DND-41 (cell line): ENCODE data around the gene NKX6-1.

Source experiments
- ATAC-seq: fragments of 200-7000 bp; cut with Tn5 transposase; 3 replicates; pipeline ENCODE4 v1.9.1; 2021; ENCODE audit warnings: low read depth; ENCODE audit not compliant: insufficient read depth
- DNase-seq: peaks from one replicate; pipeline ENCODE4 v3.0.0-alpha.2; 2020
- H2AFZ ChIP-seq: 2 replicates; pipeline ENCODE4 v1.6.0; 2012; ENCODE audit warnings: low read depth, low read length
- H3K27ac ChIP-seq: 2 replicates; pipeline ENCODE4 v1.5.1; 2012; ENCODE audit warnings: low read length, inconsistent platforms
- H3K27me3 ChIP-seq: fragments of 200-600 bp; sonication (generic); 2 replicates; pipeline ENCODE4 v1.6.0; 2012; ENCODE audit warnings: low read length, mild to moderate bottlenecking, inconsistent platforms; ENCODE audit not compliant: insufficient read depth, poor library complexity
- H3K36me3 ChIP-seq: 2 replicates; pipeline ENCODE4 v1.5.1; 2012; ENCODE audit warnings: low read length, inconsistent platforms; ENCODE audit not compliant: insufficient read depth
- H3K4me1 ChIP-seq: 2 replicates; pipeline ENCODE4 v1.5.1; 2012; ENCODE audit warnings: mild to moderate bottlenecking, low read length; ENCODE audit not compliant: insufficient read depth
- H3K4me2 ChIP-seq: 2 replicates; pipeline ENCODE4 v1.6.0; 2012; ENCODE audit warnings: mild to moderate bottlenecking, moderate library complexity, low read length, inconsistent platforms; ENCODE audit not compliant: insufficient read depth
- H3K4me3 ChIP-seq, 2 experiments: fragments of 200-600 bp in 1 of 2; shearing (Covaris generic) in 1 of 2; 2 replicates each; pipeline ENCODE4 v1.5.1; 2012 to 2016; ENCODE audit warnings: inconsistent platforms in 2 of 2, low read length in 2 of 2, mild to moderate bottlenecking in 2 of 2, low read depth in 1 of 2, moderate library complexity in 1 of 2
- H3K79me2 ChIP-seq: 2 replicates; pipeline ENCODE4 v1.6.0; 2012; ENCODE audit warnings: low read length, inconsistent platforms; ENCODE audit not compliant: insufficient read depth
- H3K9ac ChIP-seq: 2 replicates; pipeline ENCODE4 v1.6.0; 2012; ENCODE audit warnings: low read depth, mild to moderate bottlenecking, inconsistent platforms, low read length, moderate library complexity
- H3K9me3 ChIP-seq: 2 replicates; pipeline ENCODE4 v1.5.1; 2012; ENCODE audit warnings: low read length, moderate library complexity, mild to moderate bottlenecking, inconsistent platforms; ENCODE audit not compliant: insufficient read depth, severe bottlenecking
- H4K20me1 ChIP-seq: 2 replicates; pipeline ENCODE4 v1.6.0; 2012; ENCODE audit warnings: low read length; ENCODE audit not compliant: insufficient read depth
- CTCF ChIP-seq: IDR thresholded peaks from 2 replicates; pipeline ENCODE4 v1.5.1; 2012; ENCODE audit warnings: borderline replicate concordance, low read length, moderate library complexity, mild to moderate bottlenecking; ENCODE audit not compliant: poor library complexity, severe bottlenecking; ENCODE audit errors: extremely low read depth
- EZH2 ChIP-seq: IDR thresholded peaks from 3 replicates; pipeline ENCODE4 v1.6.1; 2012; ENCODE audit warnings: borderline replicate concordance, low read depth, mild to moderate bottlenecking, moderate library complexity, low read length, inconsistent platforms; ENCODE audit not compliant: severe bottlenecking

Gene NKX6-1

GRCh38 chr4:84494531-84494930, 4.6 kb downstream of the NKX6-1 start:
- Histone ChIP-seq H3K9me3 (peaks cover 7% of the 10 kb centered on the region), H3K36me3 (no peaks in the 10 kb centered on the region), H3K79me2 (no peaks in the 10 kb centered on the region), H3K27me3 (no peaks in the 10 kb centered on the region), H3K4me3 (no peak overlapping the region), H3K9ac (no peak overlapping the region), H2AFZ (no peak overlapping the region), H3K27ac (no peak overlapping the region), H4K20me1 (no peaks in the 10 kb centered on the region), H3K4me2 (no peak overlapping the region), H3K4me1 (no peaks in the 10 kb centered on the region)
- TF ChIP-seq CTCF (no peak), EZH2 (no peak)
- DNase-seq (no peak), ATAC-seq (no peak)

DNA sequence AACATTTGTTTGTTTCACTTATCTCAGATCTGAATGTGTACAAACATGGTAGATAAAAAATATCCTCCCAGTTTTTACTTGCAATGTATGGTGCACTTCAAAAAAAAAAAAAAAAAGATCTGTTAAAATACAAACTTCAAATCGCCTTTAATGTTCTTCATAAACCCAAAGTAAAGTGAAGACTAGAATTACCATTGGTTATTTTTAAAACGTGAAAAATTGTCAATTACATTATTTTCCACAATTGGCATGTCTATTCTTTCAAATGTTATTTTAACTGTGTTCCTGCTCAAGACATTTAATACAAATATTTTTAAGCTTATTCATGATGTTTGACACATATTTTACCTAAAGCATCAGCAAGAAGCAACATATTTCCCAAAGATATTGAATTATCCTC, 5.0 kb downstream of the NKX6-1 start:
- ATAC-seq (no peak), DNase-seq (no peak)
- H3K79me2 ChIP-seq, result no peaks in the 10 kb centered on the region
- no peaks in the 10 kb centered on the region for H3K27me3 ChIP-seq
- no peaks in the 10 kb centered on the region for H3K36me3 ChIP-seq
- H3K4me3 ChIP-seq, result no peak overlapping the region
- H3K9me3 ChIP-seq, result peaks cover 7% of the 10 kb centered on the region
- no peak overlapping the region for H3K9ac ChIP-seq
- no peaks in the 10 kb centered on the region for H3K4me1 ChIP-seq
- H2AFZ ChIP-seq, result no peak overlapping the region
- no peaks in the 10 kb centered on the region for H4K20me1 ChIP-seq
- no peak for TF ChIP-seq CTCF
- no peak for TF ChIP-seq EZH2
- no peak overlapping the region for H3K27ac ChIP-seq
- H3K4me2 ChIP-seq, result no peak overlapping the region

- DNase-seq (no peak), ATAC-seq (no peak)
- H3K4me1 ChIP-seq, result no peaks in the 10 kb centered on the region
- H3K9me3 ChIP-seq, result peaks cover 2% of the 10 kb centered on the region
- H3K4me3 ChIP-seq, result no peak overlapping the region
- H3K4me2 ChIP-seq, result no peak overlapping the region
- H2AFZ ChIP-seq, result no peak overlapping the region
- no peaks in the 10 kb centered on the region for H4K20me1 ChIP-seq
- no peaks in the 10 kb centered on the region for H3K36me3 ChIP-seq
- H3K27me3 ChIP-seq, result no peaks in the 10 kb centered on the region
- TF ChIP-seq EZH2, result no peak
- TF ChIP-seq CTCF, result no peak
- H3K9ac ChIP-seq, result no peak overlapping the region
- no peak overlapping the region for H3K27ac ChIP-seq
- H3K79me2 ChIP-seq, result no peaks in the 10 kb centered on the region
These were observed 5.8 kb downstream of the NKX6-1 start for GRCh38 chr4:84493092-84493850.
